GM18519 (cell line): Measurements from ENCODE around the gene KPNA4.
"Not testable (repeated sequence)": the region's sequence is repeated elsewhere in the genome, so short reads cannot be mapped to it uniquely, and the experiment has no call there.

Experiments
- ATAC-seq: cut with Tn5 transposase; IDR thresholded peaks from one replicate; pipeline ENCODE4 v1.9.1; 2021; ENCODE audit warnings: mild to moderate bottlenecking, moderate library complexity; ENCODE audit not compliant: unreplicated experiment, low FRiP score

The KPNA4 gene

DNA sequence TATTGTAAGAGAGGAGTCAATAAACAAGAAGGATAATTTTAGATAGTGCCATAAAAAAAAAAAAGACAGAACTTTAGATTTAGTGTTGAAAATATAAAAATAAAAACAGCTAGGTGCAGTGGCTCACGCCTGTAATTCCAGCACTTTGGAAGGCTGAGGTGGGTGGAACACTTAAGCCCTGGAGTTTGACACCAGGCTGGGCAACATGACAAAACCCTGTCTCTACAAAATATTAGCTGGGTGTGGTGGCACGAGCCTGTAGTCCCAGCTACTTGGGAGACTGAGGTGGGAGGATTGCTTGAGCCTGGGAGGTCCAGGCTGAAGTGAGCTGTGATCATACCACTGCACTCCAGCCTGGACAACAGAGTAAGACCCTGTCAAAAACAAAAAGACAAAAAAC, 49.0 kb downstream of the KPNA4 start:
- not testable (repeated sequence) for ATAC-seq

DNA sequence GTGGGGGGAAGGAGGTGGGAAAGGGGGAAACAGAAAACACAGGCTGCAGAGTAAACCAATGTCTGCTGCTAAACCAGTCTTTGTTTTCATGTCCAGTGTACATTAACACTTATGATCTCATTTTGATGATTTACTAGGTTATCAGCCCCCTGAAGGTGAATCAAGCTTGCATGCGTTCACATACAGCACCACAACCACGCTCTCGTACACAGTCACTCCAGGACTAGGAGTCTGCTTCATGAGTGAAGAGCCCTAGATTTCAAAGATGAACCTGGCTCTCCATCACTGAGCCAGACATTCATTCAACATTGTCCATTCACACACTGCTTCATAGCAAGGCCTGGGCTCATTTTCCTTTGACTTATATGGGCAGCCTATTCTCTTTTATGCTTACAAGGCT, 64.0 kb downstream of the KPNA4 start:
- ATAC-seq = no peak

DNA sequence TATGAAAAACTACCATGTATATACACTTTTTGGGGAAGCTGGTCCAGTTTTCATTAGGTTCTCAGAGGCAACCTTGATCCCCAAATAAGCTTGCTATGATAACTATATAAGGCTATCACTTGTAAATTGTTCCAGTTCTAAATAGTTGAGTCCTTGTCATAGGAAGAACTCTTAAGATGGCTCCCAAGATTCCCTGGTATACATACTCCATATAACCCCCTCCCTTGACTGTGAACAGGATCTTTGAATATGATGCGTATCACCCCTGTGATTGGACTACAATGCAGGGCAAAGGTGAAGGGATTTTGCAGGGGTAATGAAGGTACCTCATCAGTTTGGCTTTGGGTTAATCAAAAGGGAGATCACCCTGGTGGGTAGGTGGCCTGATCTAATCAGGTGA, 67.2 kb downstream of the KPNA4 start:
- ATAC-seq = no peak

DNA sequence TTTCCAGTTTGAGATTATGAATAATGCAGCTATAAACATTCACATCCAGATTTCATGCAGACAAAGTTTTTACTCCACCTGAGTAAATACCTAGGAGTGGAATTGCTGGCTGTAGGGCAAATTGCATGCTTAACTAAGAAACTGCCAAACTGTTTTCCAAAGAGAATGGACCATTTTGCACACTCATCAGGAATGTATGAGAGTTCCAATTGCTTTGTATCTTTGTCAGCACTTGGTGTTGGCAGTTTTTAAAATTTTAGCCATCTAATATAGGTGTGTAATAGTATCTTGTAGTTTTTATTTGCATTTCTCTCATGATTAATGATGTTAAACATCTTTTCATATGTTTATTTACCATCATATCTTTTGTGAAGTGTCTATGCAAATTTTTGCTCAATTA, 75.2 kb downstream of the KPNA4 start:
- ATAC-seq = no peak

DNA sequence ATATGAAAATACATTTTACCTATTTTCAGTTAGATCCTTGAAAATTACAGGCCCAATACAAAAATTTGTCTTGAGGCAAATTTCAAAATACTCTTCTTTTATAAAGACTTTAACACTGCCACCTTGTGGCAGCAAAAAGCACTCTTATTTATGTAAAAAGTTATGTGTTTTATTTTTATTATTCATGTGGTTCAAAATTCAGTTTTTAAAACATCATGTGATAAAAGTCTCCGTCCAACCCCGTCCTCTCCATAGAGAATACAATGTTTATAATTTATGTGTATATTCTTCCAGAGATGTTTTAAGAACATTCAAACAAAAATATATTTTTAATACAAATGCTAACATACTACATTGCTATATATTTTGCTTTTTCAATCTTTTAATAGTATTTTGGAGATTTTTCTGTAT, 78.9 kb downstream of the KPNA4 start:
- no peak for ATAC-seq

DNA sequence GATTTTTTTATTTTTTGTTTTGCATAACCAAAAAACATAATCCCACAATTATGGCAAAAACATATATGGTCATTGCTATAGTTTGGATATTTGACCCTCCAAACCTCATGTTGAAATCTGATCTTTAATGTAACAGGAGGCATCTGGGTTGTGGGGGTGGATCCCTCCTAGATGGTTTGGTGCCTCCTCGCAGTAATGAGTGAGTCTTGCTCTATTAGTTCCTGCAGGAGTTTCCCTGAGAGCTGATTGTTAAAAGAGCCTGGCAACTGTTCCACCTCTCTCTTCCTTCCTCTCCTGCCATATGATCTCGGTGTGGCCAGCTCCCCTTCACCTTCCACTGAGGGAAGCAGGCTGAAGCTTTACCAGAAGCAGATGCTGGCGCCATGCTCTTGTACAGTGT, 82.6 kb downstream of the KPNA4 start:
- ATAC-seq = no peak

DNA sequence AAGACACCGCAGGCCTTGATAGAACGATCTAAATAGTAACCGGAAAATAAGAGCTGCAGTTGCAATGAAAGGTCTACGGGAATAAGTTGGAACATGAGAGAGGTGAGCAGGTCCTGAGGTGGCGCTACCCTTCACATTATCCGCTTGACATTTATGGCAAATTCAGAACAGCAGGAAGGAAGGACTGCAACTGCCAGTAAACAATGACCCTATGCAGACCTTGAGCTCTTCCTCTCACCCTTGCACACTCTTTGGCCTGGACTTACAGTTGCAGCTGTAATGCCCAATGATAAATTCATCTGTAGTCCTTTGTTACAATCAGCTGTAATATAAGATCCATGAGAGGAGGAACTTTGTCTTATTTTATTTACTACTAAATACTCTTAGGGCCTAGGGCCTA, 83.5 kb downstream of the KPNA4 start:
- ATAC-seq = no peak

DNA sequence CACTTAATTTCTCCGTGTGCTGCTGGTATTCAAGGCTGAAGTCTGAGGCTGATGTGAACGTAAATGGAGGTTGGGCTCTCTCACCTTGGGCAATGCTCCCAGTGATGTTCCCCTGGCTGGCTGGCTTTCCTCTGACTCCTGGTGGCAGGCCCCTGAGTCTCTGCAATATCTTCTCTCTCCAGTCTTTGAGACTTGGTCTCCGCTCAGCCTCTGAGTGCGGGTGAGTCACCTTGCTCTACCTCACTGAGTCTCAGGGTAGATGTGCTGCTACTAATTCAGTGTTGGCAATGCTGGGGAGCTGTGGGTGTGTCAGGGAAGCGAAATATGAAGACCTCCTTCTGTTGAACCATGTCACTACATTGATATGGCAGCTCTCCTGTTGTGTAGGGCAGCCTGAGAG, 84.4 kb downstream of the KPNA4 start:
- no peak for ATAC-seq

DNA sequence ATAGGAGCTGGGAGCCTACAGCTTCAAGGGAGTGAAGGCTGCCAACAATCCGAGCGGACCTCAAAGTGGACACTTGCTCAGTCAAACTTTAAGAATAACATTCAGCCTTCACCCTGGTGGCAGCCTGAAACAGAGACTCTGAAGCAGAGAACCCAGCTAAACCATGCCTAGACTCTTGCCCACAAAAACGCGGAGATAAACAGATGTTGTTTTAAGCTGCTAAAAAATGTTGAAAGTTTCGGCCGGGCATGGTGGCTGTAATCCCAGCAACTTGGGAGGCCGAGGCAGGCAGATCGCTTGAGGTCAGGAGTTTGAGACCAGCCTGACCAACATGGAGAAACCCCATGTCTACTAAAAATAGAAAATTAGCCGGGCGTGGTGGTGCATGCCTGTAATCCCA, 86.0 kb downstream of the KPNA4 start:
- no peak for ATAC-seq

DNA sequence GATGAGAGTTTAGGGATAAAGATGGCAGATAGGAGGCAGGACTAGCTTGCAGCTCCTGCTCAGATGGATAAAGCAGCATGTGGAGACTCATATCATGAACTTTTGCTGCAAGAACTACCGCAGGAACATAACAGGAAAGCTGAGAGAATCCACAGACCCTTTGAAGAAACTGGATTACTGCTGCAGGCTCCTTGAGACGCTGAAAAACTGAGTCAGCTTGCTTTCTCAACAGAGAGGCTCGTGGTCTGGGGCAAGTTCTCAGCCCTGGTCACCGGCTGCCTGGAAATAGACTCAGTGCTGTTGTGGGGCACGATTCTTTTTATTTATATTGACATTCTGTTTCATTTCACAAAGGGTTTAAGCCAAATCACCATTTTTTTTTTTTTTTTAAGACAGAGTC, 87.0 kb downstream of the KPNA4 start:
- ATAC-seq = no peak

DNA sequence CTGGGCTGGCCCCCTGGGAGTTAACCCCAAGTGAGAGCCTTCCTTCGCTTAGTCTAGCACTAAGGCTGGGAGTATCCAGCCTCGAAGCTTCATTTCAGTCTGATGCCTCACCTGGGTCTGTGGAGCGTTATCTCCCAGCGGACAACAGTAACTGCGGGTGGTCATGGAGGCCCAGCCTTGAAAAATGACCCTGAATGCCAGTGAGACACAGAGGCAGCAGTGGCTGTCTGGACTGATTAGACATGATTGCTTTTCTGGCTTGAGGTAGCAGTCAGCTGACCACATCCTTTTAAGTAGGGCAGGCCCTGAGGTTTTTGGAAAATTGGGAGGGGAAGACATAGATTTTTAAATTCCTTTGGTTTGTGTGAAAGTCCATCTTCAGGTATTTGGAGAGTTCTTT, 87.6 kb downstream of the KPNA4 start:
- no peak for ATAC-seq

DNA sequence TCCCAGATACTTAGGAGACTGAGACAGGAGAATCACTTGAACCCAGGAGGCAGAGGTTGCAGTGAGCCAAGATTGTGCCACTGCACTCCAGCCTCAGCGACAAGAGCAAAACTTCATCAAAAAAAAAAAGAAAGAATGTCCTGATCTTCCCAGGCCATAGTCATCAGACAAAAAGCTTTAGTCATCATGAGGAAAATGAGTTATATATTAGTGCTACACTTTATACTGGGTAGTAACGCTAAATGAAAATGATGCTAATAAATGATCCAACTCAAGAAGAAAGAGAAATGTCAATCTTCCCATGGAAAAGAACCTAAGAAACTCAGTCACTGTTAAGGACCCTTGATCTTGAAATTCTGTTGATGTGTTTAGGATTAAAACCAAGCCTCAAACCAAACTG, 89.5 kb downstream of the KPNA4 start:
- no peak for ATAC-seq

DNA sequence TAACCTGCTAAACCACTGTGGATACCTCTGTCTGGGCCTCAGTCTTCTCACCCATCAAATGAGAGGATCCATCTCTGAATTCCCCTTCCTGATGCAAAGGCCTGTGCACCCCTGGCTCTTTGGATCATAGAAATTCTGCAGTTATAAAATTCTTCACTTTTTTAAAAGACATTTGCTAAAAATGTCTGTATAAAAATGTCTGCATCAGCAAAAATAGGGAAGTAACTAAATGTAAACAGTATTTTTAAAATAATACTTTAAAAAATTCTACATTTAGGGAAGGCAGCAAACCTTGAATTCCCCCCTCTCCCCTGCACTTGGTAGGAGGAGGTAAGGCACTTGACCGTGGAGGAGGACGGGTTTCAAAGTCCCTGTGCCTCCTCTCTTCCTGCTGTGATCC, 90.2 kb downstream of the KPNA4 start:
- no peak for ATAC-seq

DNA sequence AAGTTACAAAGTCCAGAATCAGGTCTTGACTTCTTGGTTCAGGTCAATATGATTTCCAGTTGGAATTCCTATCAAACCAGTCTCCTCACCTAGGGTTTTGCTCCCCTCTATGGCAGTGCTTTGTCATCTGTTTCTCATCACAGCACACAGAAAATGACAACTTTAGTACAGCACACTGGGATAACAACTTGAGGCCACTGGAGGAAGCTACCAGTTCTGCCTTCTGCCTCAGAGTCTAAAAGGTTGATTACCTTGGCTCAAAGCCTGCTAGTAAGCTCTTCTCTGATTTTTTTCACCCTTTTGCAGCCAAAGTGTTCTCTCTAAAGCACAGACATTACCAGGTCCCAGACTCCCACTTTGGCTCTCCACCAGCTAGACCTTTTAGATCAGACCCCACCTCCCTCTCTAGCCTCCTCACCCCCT, 90.9 kb downstream of the KPNA4 start:
- ATAC-seq = no peak

DNA sequence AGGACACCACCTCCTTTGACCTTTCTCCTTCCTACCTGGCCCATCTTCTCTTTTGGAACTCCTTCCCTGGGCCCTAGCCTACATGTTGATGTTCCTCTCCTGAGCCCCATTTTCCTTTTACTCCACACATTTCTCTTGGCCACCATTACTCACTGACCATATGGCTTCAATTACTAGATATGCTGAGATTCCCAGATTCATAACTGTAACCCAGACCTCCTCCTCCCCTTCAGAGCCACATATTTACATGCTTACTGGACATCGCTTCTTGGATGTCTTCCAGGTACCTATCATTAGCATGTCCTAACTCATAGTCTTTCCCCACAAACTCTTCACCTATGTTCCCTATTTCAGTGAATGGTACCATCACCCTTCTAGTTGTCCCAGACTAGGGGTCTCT, 91.4 kb downstream of the KPNA4 start:
- no peak for ATAC-seq

DNA sequence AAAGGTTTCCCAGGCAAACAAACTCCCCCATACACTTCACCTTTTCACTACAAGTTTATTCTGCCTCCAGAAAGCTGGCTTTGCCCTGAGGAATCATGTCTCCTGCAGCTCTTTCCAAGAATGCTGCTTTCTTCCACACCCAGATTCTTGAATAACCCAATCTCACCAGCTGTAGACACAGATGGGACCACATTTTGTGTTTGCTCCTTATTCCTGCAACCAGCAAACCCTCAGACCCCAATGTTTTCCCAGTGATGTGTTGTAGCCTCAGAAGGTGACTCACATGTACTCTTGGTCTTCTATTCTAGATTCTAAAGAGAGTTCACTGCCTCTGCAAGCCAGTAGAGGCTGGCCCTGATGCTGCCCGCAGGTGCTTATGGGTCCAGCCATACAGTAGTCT, 92.2 kb downstream of the KPNA4 start:
- ATAC-seq = no peak

DNA sequence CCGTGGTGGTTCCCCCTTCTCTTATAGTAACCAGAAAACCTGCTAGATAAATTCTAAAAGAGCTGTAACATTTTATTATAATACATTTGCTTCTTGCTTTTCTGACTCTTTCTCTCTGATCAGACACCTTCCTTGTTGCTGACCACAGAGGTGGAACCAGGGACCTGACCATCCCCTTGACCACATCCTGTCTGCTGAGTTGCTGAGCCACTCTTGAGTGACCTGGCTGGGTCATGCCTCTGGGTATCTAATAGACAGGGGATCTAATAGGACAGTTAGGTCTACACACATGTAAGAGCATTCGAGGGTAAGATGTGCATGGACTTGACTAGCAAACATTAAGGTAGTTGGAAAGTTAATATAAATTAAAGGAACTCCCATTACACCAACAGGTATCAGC, 93.0 kb downstream of the KPNA4 start:
- ATAC-seq = no peak

DNA sequence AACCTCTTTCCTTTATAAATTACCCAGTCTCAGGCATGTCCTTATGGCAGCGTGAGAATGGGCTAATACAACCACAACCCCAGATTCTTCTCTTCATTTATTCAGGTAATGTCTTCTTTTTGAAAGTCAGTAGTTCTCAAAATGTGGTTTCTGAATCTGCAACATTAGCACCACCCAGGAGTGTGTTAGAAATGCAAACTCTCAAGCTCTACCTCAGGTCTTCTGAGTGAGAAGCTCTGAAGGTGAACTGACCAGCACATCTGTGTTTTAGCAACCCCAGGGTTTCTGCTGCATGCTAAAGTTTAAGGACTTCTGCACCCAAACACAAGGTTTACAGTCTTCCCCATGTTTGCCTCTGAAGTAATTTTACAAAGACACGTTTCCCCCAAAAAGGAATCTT, 93.5 kb downstream of the KPNA4 start:
- ATAC-seq = no peak

DNA sequence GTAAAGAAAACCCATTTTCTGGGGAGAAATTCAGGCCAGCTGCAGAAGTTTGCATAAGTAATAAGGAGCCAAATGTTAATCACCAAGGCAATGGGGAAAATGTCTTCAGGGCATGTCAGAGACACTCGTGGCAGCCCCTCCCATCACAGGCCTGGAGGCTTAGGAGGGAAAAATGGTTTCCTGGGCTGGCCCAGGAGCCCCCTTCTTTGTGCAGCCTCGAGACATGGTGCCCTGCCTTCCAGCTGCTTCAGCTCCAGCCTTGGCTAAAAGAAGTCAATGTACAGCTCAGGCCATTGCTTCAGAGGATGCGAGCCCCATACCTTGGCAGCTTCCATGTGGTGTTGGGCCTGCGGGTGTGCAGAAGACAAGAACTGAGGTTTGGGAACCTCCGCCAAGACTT, 95.2 kb downstream of the KPNA4 start:
- ATAC-seq = no peak

DNA sequence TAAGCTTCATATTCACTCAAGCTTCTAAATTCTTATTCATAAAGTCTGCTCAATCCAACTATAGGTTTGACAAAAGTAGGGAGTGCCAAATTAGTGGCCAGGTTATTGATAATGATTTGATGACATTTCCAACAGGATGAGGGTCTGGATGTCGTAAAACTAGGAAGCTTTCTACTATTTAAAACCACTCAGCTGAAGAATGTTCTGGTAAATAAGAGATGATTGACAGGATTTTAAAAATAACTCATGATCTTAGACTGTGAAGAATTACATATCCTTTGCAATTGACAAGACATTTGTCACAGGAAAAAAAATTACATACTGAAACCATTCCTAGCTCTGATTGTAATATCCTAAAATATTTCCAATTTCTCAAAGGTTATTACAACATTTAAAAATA, 100.4 kb downstream of the KPNA4 start:
- no peak for ATAC-seq

DNA sequence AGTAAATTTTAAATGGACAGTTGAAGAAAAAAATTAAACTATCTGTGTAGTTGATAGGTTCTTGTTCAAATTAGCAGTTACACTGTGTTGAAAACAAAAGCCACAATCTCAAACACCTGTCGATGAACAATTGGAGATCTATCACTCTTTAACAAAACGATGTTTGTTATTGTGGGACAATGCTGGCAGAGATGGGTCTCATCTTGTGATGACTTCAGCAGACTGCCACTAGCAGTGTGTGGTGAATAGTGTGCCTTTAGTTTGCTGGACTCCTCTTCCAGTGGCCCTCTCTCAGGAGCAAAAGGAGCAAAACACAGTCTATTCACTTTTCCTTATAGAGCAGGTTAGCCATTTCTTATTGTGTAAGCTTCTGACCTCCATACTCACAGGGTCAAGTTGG, 101.0 kb downstream of the KPNA4 start:
- ATAC-seq = no peak

DNA sequence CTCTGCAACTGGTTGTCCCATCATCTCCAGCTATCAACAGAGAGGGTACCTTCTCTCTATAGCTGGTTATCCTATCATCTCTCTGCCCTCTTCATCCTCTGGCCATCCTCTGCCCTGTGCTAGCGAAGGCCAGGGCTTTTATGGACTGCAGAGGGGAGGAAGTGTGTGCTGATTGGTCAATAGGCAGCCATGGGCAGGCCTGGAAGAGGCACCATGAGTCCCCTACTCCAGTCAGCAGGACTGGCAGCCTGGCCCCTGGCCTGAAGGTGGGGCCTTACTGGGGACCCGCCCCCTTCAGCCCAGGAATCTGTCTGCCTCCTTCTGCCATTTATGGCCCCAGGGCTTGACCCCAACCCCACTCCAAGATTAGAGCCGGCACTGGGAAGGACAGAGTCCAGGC, 105.3 kb downstream of the KPNA4 start:
- ATAC-seq = no peak

DNA sequence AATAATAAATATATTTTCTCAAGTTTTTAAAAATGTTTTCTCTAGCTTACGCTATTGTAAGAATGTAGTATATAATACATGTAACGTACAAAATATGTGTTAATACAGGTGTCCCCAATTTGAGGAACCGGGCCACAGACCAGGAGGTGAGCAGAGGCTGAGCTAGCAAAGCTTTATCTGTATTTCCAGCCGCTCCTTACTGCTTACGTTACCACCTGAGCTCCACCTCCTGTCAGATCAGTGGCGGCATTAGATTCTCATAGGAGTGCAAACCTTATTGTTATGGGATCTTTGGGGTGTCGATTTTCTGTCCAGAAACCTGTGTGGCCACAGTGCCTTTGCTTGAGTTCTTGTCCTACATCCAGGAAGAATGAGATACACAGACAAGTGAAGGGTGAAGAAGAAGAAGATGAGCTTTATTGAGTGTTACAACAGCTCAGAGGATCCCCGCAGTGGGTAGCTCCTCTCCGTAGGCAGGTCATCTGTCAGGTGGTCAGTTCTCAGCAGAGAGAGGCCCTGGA, 105.9 kb downstream of the KPNA4 start:
- no peak for ATAC-seq
